Endothelial cell of umbilical vein (primary cell): ENCODE data around the gene TTC9. TPM values are rescaled to one million over a fixed set of nuclear protein-coding genes. Genes with fewer than 3 reads are reported as not detected.
A peak's percentile ranks its signal among the peaks of the same experiment; 100 is the strongest.

ENCODE experiments used
- BruUV-seq: library from RNA; stranded (reverse); fragments of 400-500 nt; replicated peaks from 2 replicates; lab custom pipeline; 2021; lab: Mats Ljungman, UMichigan
- CTCF ChIA-PET: fragments of 300-600, 350-600 bp; sonication (Branson Sonifier 250); formaldehyde crosslinking; loops from one replicate; lab custom pipeline; 2021; ENCODE audit warnings: antibody characterized with exemption, inconsistent platforms; lab: Charles Lee
- POLR2A ChIA-PET: fragments of 300-600, 350-600 bp; sonication (Branson Sonifier 250); formaldehyde crosslinking; loops from one replicate; lab custom pipeline; 2021; ENCODE audit warnings: antibody characterized with exemption, inconsistent platforms; lab: Charles Lee
- DNase-seq: peaks from one replicate; pipeline ENCODE4 v3.0.0-alpha.2; 2011; ENCODE audit warnings: low read depth, low spot score
- FAIRE-seq: peaks from 2 replicates; lab custom pipeline; 2011; peaks lifted over from hg19 to GRCh38; lab: Jason Lieb, UNC
- H2AFZ ChIP-seq: 2 replicates; pipeline ENCODE4 v1.6.0; 2012; ENCODE audit warnings: low read depth, low read length, control low read depth, inconsistent platforms
- H3K27ac ChIP-seq: 2 replicates; pipeline ENCODE4 v1.5.1; 2011; ENCODE audit warnings: low read depth, mild to moderate bottlenecking, control low read depth, low read length, moderate library complexity; ENCODE audit not compliant: insufficient read depth
- H3K27me3 ChIP-seq, 2 experiments: 2 replicates each; pipeline versions ENCODE4 v1.6.0 to v1.6.1; 2011; ENCODE audit warnings: low read length in 2 of 2, mixed read lengths in 1 of 2; ENCODE audit not compliant: control insufficient read depth in 2 of 2, insufficient read depth in 2 of 2
- H3K36me3 ChIP-seq, 2 experiments: 2 replicates in 1 of 2; 3 replicates in 1 of 2; pipeline ENCODE4 v1.5.1; 2011; ENCODE audit warnings: low read length in 2 of 2, mild to moderate bottlenecking in 1 of 2, moderate library complexity in 1 of 2; ENCODE audit not compliant: control insufficient read depth in 2 of 2, insufficient read depth in 2 of 2; ENCODE audit errors: extremely low read depth in 1 of 2
- H3K4me1 ChIP-seq: 3 replicates; pipeline ENCODE4 v1.5.1; 2011; ENCODE audit warnings: mild to moderate bottlenecking, low read length; ENCODE audit not compliant: control insufficient read depth, insufficient read depth; ENCODE audit errors: extremely low read depth
- H3K4me2 ChIP-seq: 2 replicates; pipeline ENCODE4 v1.6.1; 2011; ENCODE audit warnings: low read length, control low read depth, mixed read lengths; ENCODE audit not compliant: insufficient read depth
- H3K4me3 ChIP-seq, 3 experiments: fragments of 200-600 bp in 1 of 3; sonication (generic), shearing (Covaris generic) in 1 of 3; replicated peaks in 1 of 3; 2 replicates each; pipeline ENCODE4 v1.5.1; 2011 to 2016; ENCODE audit warnings: control low read depth in 3 of 3, low read length in 3 of 3, mild to moderate bottlenecking in 2 of 3, inconsistent platforms in 1 of 3, low read depth in 1 of 3, moderate library complexity in 1 of 3; ENCODE audit not compliant: insufficient read depth in 1 of 3
- H3K79me2 ChIP-seq: 2 replicates; pipeline ENCODE4 v1.6.0; 2012; ENCODE audit warnings: low read length, inconsistent platforms; ENCODE audit not compliant: control insufficient read depth, insufficient read depth
- H3K9ac ChIP-seq: replicated peaks from 2 replicates; pipeline ENCODE3; 2011; ENCODE audit warnings: low read length, control low read depth; ENCODE audit not compliant: insufficient read depth; ENCODE audit errors: extremely low read depth
- H3K9me1 ChIP-seq: replicated peaks from 3 replicates; pipeline ENCODE4 v1.6.0; 2011; ENCODE audit warnings: mild to moderate bottlenecking, low read length; ENCODE audit not compliant: control insufficient read depth, insufficient read depth; ENCODE audit errors: extremely low read depth
- H3K9me3 ChIP-seq: replicated peaks from 2 replicates; pipeline ENCODE4 v1.5.1; 2012; ENCODE audit warnings: low read length, inconsistent platforms; ENCODE audit not compliant: control insufficient read depth, insufficient read depth
- H4K20me1 ChIP-seq: replicated peaks from 2 replicates; pipeline ENCODE3; 2011; ENCODE audit warnings: mild to moderate bottlenecking, low read length; ENCODE audit not compliant: control insufficient read depth, insufficient read depth; ENCODE audit errors: extremely low read depth
- CTCF ChIP-seq, 2 donors: IDR thresholded peaks; 1 replicate in 1 of 2; 2 replicates in 1 of 2; pipeline ENCODE4 v1.5.1; 2011; ENCODE audit warnings: low read length in 2 of 2, mild to moderate bottlenecking in 2 of 2, moderate library complexity in 2 of 2, control low read depth in 1 of 2, inconsistent platforms in 1 of 2, low read depth in 1 of 2; ENCODE audit not compliant: insufficient read depth in 1 of 2; ENCODE audit errors: extremely low read depth in 1 of 2
- EZH2 ChIP-seq: IDR thresholded peaks from 2 replicates; pipeline ENCODE4 v1.6.1; 2012; ENCODE audit warnings: borderline replicate concordance, low read depth, mild to moderate bottlenecking, moderate library complexity, low read length, inconsistent platforms; ENCODE audit not compliant: severe bottlenecking
- FOS ChIP-seq: IDR thresholded peaks from 2 replicates; pipeline ENCODE4 v1.6.1; 2011; ENCODE audit warnings: mild to moderate bottlenecking, low read length, moderate library complexity, borderline replicate concordance; ENCODE audit not compliant: insufficient read depth
- GATA2 ChIP-seq: IDR thresholded peaks from 2 replicates; pipeline ENCODE4 v1.7.0; 2011; ENCODE audit warnings: low read depth, mild to moderate bottlenecking, moderate library complexity, mixed read lengths, low read length; ENCODE audit not compliant: insufficient read length, insufficient read depth
- JUN ChIP-seq: IDR thresholded peaks from 2 replicates; pipeline ENCODE4 v1.6.1; 2011; ENCODE audit warnings: borderline replicate concordance, low read depth; ENCODE audit not compliant: insufficient read length, insufficient read depth
- MYC ChIP-seq: IDR thresholded peaks from one replicate; pipeline ENCODE4 v1.6.1; 2011; ENCODE audit warnings: mild to moderate bottlenecking, low read depth, low read length
- POLR2A ChIP-seq: IDR thresholded peaks from 2 replicates; pipeline ENCODE4 v1.6.1; 2012; ENCODE audit warnings: low read depth, mild to moderate bottlenecking, control low read depth, low read length
- POLR2AphosphoS5 ChIP-seq: IDR thresholded peaks from 2 replicates; pipeline ENCODE4 v1.6.1; 2012; ENCODE audit warnings: low read depth, mild to moderate bottlenecking, control low read depth, low read length, moderate library complexity; ENCODE audit not compliant: insufficient read depth
- dilution Hi-C: fragments of 300-500 bp; cut with MboI; formaldehyde crosslinking; loops from one replicate; pipeline ENCODE4 v1.15.0; 2019; ENCODE audit warnings: low sequenced_read_pairs; ENCODE audit not compliant: extremely low pct_ligation_motif_present
- intact Hi-C: fragments of 100-400 bp; cut with micrococcal nuclease; formaldehyde crosslinking; loops from one replicate; pipeline ENCODE4 v1.10.0; 2022
- polyA plus RNA-seq, 4 experiments: library from polyadenylated mRNA; depleted of rRNA in 3 of 4; stranded (reverse) in 3 of 4; unstranded in 1 of 4; fragments of >200 nt; gene quantifications; 2 replicates each; pipeline versions ENCODE4 v1.2.1 to v1.2.3, GENCODE V29; 2011 to 2012; ENCODE audit warnings: missing spikeins in 1 of 4
- total RNA-seq: library from RNA; stranded (reverse); gene quantifications from 2 replicates; pipeline ENCODE4 v1.2.3, GENCODE V29; 2021
- TF ChIP-seq, protein P1 (sequence below): IDR thresholded peaks from 2 replicates; pipeline ENCODE4 v1.6.1; 2011; ENCODE audit not compliant: insufficient read depth, insufficient read length

Gene TTC9
- total and polyA plus RNA-seq, 2 donors (not counting 3 experiments of a cell fraction or from before 2014, with no cell fraction given) = 0.06 TPM; not detected in 1

- DNase-seq = no peak
- no peaks in the 10 kb centered on the region for H3K9me3 ChIP-seq
- H2AFZ ChIP-seq = peak overlapping the region; percentile 60
- no peaks in the 10 kb centered on the region for H3K36me3 ChIP-seq
- no peaks in the 10 kb centered on the region for H3K4me1 ChIP-seq
- ChIA-PET CTCF (interaction anchor here (0.6 to 1.6 kb wide), 5 partner anchors 9 to 23 kb away, joined by 3 to 8 read pairs (median 4); no protein-coding TSS in a partner anchor), POLR2A (no interaction called here)
- H4K20me1 ChIP-seq = no peaks in the 10 kb centered on the region
- TF ChIP-seq FOS (peak; percentile 12), CTCF (IDR thresholded peaks at IDR 0.05; ENCODE audit: extremely low read depth in 1 of 2, insufficient read depth in 1 of 2, low read depth in 1 of 2, low read length in 2 of 2) (no peak)
- no peak overlapping the region for H3K9ac ChIP-seq
- no peak for FAIRE-seq
- dilution Hi-C loops = no loop called here
- BruUV-seq = no TSS peak
- H3K4me3 ChIP-seq = no peak overlapping the region
- no peak overlapping the region for H3K27ac ChIP-seq
- H3K4me2 ChIP-seq = no peak overlapping the region
- intact Hi-C loops = no loop called here
- no peaks in the 10 kb centered on the region for H3K79me2 ChIP-seq
- no peaks in the 10 kb centered on the region for H3K9me1 ChIP-seq
- no peaks in the 10 kb centered on the region for H3K27me3 ChIP-seq
Observed at GRCh38 chr14:70698288-70698687, 56.6 kb downstream of the TTC9 start.

DNA sequence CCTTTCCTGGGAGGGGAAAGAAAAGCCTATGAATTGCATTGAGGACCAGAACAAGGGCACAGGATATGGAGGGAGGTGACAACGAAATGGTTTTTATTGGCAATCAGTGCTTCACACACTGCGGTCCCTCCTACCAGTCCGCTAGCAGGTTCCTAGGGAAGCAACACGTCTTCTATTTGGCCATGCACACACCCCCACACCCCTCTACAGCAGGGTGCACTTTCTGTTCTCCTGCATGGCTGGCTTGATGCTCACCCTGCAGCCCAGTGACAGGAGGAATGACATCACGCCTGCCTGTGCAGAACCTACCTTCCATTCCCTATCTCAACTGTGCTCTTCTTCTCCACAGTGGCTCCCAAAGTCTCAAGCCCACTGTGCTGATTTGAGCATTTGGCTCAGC, 57.9 kb downstream of the TTC9 start:
- no peak for FAIRE-seq
- no TSS peak for BruUV-seq

More for the DNA sequence above, 57.9 kb downstream of the TTC9 start:
- Histone ChIP-seq H3K9me1 (no peaks in the 10 kb centered on the region), H3K27ac (no peak overlapping the region), H3K4me1 (no peaks in the 10 kb centered on the region), H3K4me2 (no peak overlapping the region), H3K27me3 (no peaks in the 10 kb centered on the region), H3K9me3 (no peaks in the 10 kb centered on the region), H4K20me1 (no peaks in the 10 kb centered on the region), H3K9ac (no peak overlapping the region), H3K4me3 (no peak overlapping the region), H2AFZ (no peak overlapping the region), H3K36me3 (no peaks in the 10 kb centered on the region), H3K79me2 (no peaks in the 10 kb centered on the region)
- no peak for TF ChIP-seq MYC
- no peak for TF ChIP-seq CTCF (IDR thresholded peaks at IDR 0.05; ENCODE audit: extremely low read depth in 1 of 2, insufficient read depth in 1 of 2, low read depth in 1 of 2, low read length in 2 of 2)
- TF ChIP-seq POLR2A = no peak
- TF ChIP-seq JUN = no peak
- TF ChIP-seq, protein P1, sequence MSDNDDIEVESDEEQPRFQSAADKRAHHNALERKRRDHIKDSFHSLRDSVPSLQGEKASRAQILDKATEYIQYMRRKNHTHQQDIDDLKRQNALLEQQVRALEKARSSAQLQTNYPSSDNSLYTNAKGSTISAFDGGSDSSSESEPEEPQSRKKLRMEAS = no peak
- TF ChIP-seq POLR2AphosphoS5 = no peak
- no peak for TF ChIP-seq EZH2
- no peak for TF ChIP-seq GATA2
- TF ChIP-seq FOS = no peak
- dilution Hi-C loops (no loop called here), intact Hi-C loops (no loop called here)
- POLR2A ChIA-PET = no interaction called here
- CTCF ChIA-PET = interaction anchor here (1.6 kb wide), 1 partner anchor 14 kb away, joined by 5 read pairs; no protein-coding TSS in a partner anchor
- no peak for DNase-seq
